HFF-Myc (cell line): ENCODE results near the gene MALT1.
"Not testable (repeated sequence)": the region's sequence is repeated elsewhere in the genome, so short reads cannot be mapped to it uniquely, and the experiment has no call there.

Source experiments
- DNase-seq: peaks from one replicate; pipeline ENCODE4 v3.0.0-alpha.2; 2011; ENCODE audit warnings: low read depth; ENCODE audit errors: extremely low read depth
- H3K4me3 ChIP-seq: replicated peaks from 2 replicates; pipeline ENCODE4 v1.5.1; 2011; ENCODE audit warnings: low read depth, mild to moderate bottlenecking, control low read depth, low read length
- TF ChIP-seq, protein P1 (sequence below): IDR thresholded peaks from 2 replicates; pipeline ENCODE4 v1.5.1; 2012; ENCODE audit warnings: mild to moderate bottlenecking, low read depth, low read length, control low read depth; ENCODE audit errors: missing control alignments

The MALT1 gene

DNA sequence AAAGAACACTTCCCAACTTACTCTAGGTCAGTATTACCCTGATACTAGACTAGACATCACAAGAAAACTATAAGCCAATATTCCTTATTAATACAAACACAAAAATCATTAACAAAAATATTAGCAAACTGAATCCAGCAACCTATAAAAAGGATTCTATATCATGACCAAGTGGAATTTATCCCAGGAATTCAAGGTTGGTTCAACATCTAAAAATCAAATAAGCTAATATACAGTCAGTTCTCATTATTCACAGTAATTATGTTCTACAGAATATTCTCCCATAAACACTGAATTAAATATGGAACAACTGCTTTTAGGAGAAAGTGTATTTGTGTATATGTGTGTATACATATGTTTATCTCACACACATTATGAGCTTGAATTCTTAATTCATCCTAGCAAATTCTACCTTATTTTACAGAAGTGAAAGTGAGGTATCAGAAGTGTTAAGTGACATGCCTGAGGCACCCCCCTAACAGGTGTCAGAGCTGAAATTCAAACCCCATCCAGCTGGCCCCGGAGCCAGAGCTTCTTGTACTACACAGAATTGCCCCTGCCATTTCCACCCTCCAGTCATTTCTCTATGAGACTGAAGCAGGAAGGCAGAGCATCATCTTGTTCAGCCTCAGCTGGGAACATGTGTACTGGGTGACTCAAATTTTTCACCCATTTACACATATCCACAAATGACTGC, 77.8 kb downstream of the MALT1 start:
- H3K4me3 ChIP-seq, result no peak overlapping the region

DNA sequence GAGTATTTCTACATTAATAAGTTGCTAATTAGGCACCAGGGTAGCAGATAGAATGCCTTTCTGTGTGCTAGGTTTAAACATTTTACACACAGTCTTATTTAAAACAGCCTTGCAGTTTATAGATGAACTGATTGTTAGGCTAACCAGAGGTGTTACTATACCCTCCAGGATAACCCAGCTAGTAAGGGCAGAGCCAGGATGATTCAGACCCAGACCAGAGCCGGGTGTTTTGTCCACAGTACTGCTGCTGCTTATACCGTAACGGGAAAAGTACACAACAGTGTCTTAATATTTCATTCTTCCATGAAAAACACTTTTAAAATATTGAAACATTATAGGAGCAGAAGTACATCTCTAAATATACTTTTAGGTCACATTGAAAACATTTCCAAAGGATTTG, 82.7 kb downstream of the MALT1 start:
- TF ChIP-seq, protein P1, sequence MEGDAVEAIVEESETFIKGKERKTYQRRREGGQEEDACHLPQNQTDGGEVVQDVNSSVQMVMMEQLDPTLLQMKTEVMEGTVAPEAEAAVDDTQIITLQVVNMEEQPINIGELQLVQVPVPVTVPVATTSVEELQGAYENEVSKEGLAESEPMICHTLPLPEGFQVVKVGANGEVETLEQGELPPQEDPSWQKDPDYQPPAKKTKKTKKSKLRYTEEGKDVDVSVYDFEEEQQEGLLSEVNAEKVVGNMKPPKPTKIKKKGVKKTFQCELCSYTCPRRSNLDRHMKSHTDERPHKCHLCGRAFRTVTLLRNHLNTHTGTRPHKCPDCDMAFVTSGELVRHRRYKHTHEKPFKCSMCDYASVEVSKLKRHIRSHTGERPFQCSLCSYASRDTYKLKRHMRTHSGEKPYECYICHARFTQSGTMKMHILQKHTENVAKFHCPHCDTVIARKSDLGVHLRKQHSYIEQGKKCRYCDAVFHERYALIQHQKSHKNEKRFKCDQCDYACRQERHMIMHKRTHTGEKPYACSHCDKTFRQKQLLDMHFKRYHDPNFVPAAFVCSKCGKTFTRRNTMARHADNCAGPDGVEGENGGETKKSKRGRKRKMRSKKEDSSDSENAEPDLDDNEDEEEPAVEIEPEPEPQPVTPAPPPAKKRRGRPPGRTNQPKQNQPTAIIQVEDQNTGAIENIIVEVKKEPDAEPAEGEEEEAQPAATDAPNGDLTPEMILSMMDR, result no peak
- no peak overlapping the region for H3K4me3 ChIP-seq
- no peak for DNase-seq

More for the DNA sequence above, 77.8 kb downstream of the MALT1 start:
- no peak for DNase-seq
- TF ChIP-seq, protein P1, result no peak

DNA sequence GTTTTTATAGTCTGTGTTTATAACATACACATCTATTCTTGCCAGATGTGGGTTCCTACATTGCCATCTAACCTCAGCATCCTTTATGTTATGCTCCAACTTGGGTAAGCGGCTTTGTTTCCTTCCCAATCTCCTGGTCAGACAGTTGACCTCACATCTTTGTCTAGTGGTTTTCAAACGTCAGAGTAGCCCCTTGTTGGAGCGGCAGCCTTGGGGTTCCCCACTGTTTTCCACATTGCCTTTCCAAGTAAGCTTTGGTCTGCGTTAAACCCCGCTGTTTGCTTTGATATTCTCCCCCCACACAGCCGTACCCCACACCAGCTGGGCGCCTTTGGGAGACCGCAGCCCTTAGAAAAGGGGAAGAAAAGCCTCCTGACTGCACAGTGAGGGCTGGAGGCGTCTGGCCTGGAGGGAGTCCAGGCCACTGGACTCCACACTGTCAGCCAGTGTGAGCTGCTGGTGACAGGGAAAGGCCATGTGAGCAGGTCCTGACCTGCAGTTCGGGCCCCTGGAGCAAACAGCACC, 83.3 kb downstream of the MALT1 start:
- H3K4me3 ChIP-seq, result no peak overlapping the region
- TF ChIP-seq, protein P1, result no peak
- no peak for DNase-seq

DNA sequence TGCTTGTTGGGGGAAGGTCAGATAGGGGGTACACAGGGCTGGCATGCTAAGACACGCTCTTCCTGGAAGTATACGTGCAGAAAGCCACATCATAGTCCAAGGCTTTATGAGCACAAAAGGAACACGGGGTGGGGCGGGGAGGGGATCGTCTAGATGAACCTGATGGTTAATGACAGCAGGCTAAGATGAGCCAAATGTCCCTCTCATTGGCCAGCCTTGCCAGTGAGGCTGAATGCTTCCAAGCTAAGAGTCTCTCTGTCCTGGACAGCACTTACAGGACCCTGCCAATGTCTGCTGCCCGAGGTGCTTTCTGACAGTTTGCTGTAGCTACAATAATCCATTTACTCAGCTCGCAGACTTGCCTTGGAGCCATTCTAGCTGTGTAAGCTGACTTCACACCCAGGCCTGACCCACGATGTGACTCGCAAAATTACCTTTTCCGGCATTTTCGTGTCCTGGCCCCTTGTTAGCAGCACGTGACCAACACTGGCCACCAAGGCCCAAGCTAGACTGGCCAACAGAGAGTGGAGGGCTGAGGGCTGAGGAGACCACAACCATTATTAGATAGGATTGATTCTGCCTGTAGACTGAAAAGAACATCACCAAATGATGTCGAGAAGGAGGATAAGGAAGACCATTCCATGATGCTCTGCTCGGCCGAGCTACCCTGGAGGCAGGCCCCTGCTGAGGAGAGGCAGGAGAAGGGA, 84.2 kb downstream of the MALT1 start:
- no peak for DNase-seq
- TF ChIP-seq, protein P1, result no peak
- H3K4me3 ChIP-seq, result no peak overlapping the region

DNA sequence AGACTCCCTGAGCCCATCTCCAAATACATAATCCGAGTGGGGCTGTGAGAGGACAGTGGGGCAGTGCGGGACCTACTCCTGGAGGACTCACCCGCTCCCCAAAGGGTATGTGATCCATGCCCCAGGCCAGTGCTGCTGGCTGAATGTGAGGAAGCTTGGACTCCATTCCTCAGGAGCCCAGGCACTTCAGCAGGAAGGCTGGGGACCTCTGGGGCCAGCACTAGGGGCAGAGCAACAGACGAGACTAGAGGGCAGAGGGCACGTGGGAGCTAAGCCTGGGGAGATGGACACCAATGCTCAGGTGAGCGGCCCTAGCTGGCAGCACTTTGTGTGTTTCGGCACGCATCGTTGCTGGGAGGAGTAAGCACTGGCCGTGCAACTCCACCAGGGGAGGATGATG, 84.9 kb downstream of the MALT1 start:
- TF ChIP-seq, protein P1, result no peak
- no peak for DNase-seq
- no peak overlapping the region for H3K4me3 ChIP-seq

DNA sequence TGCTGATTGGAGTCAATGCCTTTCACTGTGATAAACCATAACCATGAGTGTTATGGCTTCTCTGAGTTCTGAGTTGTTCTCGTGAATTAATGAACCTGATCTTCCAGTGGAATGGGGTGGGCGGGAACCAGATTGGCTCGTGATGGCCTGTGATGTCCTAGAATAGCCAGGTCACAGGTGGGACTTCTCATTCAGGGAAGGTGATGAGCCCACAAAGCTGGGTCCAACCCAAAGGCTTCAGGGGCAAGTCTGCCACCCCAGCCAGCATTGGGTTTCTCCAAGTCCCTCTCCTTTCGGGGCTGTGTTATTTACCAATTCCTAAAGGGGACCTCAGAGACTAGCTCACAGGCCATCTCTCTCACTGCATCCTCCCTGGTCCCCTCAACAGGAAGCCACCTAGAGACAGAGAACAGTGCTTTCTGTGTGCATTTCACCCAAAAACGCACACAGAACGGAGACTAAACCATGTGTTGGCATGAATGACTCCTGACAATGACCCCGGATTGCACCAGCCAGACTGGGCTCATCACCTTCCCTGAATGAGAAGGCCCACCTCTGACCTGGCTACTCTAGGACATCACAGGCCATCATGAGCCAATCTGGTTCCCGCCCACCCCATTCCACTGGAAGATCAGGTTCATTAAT, 85.5 kb downstream of the MALT1 start:
- no peak for DNase-seq
- TF ChIP-seq, protein P1, result no peak

DNA sequence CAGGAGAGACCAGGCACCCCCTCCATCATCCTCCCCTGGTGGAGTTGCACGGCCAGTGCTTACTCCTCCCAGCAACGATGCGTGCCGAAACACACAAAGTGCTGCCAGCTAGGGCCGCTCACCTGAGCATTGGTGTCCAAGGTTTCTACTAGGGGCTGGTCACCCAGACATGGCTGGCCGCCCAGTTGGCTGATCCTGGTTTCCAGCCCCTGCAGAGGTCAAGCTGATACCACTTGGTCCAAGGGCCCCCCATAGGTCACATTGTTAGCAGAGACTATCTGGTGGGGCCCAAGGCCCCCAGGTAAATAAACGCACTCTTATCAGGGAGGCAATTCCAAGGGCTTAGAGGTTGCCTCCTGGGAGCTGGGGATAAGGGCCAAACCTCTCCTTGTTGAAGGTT, 86.1 kb downstream of the MALT1 start:
- not testable (repeated sequence) for H3K4me3 ChIP-seq, DNase-seq

More for the DNA sequence above, 85.5 kb downstream of the MALT1 start:
- no peak overlapping the region for H3K4me3 ChIP-seq
